Keratinocyte (primary cell): Measurements from ENCODE around the gene MYO10. TPM values are rescaled to one million over a fixed set of nuclear protein-coding genes. Genes with fewer than 3 reads are reported as not detected.
A peak's percentile ranks its signal among the peaks of the same experiment; 100 is the strongest.

Experiments used
- DNase-seq: peaks from one replicate; pipeline ENCODE4 v3.0.0-alpha.2; 2011; ENCODE audit warnings: low read depth, missing footprints, low spot score
- FAIRE-seq: peaks from 2 replicates; lab custom pipeline; 2011; peaks lifted over from hg19 to GRCh38; lab: Jason Lieb, UNC
- H2AFZ ChIP-seq: 2 replicates; pipeline ENCODE4 v1.6.0; 2012; ENCODE audit warnings: low read length, control low read depth, inconsistent platforms; ENCODE audit not compliant: control insufficient read depth
- H3K27ac ChIP-seq: 2 replicates; pipeline ENCODE4 v1.5.1; 2011; ENCODE audit warnings: low read length; ENCODE audit not compliant: control insufficient read depth, insufficient read depth
- H3K27me3 ChIP-seq: 3 replicates; pipeline ENCODE4 v1.6.0; 2011; ENCODE audit warnings: low read length; ENCODE audit not compliant: control insufficient read depth, insufficient read depth; ENCODE audit errors: extremely low read depth
- H3K36me3 ChIP-seq, 2 experiments: 2 replicates in 1 of 2; 3 replicates in 1 of 2; pipeline ENCODE4 v1.5.1; 2011; ENCODE audit warnings: low read length in 2 of 2, mild to moderate bottlenecking in 1 of 2; ENCODE audit not compliant: control insufficient read depth in 2 of 2, insufficient read depth in 2 of 2; ENCODE audit errors: extremely low read depth in 1 of 2
- H3K4me1 ChIP-seq: 3 replicates; pipeline ENCODE4 v1.5.1; 2011; ENCODE audit warnings: low read length; ENCODE audit not compliant: control insufficient read depth, insufficient read depth; ENCODE audit errors: extremely low read depth
- H3K4me2 ChIP-seq: 3 replicates; pipeline ENCODE4 v1.6.0; 2011; ENCODE audit warnings: low read depth, low read length; ENCODE audit not compliant: control insufficient read depth, insufficient read depth; ENCODE audit errors: extremely low read depth
- H3K4me3 ChIP-seq, 3 experiments: fragments of 200-600 bp in 1 of 3; sonication (generic) in 1 of 3; 2 replicates in 2 of 3; 3 replicates in 1 of 3; pipeline ENCODE4 v1.5.1; 2011 to 2016; ENCODE audit warnings: low read length in 3 of 3, mild to moderate bottlenecking in 3 of 3, control low read depth in 2 of 3, inconsistent platforms in 1 of 3, low read depth in 1 of 3, mixed read lengths in 1 of 3, mixed run types in 1 of 3, moderate library complexity in 1 of 3; ENCODE audit not compliant: control insufficient read depth in 2 of 3, insufficient read depth in 2 of 3; ENCODE audit errors: extremely low read depth in 1 of 3
- H3K79me2 ChIP-seq: 2 replicates; pipeline ENCODE4 v1.6.0; 2012; ENCODE audit warnings: low read length; ENCODE audit not compliant: control insufficient read depth, insufficient read depth
- H3K9ac ChIP-seq: 3 replicates; pipeline ENCODE4 v1.6.0; 2011; ENCODE audit warnings: low read length; ENCODE audit not compliant: control insufficient read depth, insufficient read depth; ENCODE audit errors: extremely low read depth
- H3K9me1 ChIP-seq: 3 replicates; pipeline ENCODE4 v1.6.0; 2011; ENCODE audit warnings: low read length; ENCODE audit not compliant: control insufficient read depth, insufficient read depth; ENCODE audit errors: extremely low read depth
- H3K9me3 ChIP-seq: 2 replicates; pipeline ENCODE4 v1.5.1; 2012; ENCODE audit warnings: low read depth, low read length; ENCODE audit not compliant: control insufficient read depth
- H4K20me1 ChIP-seq: 3 replicates; pipeline ENCODE4 v1.6.0; 2011; ENCODE audit warnings: low read length; ENCODE audit not compliant: control insufficient read depth, insufficient read depth; ENCODE audit errors: extremely low read depth
- EZH2 ChIP-seq: IDR thresholded peaks from one replicate; pipeline ENCODE4 v1.6.1; 2012; ENCODE audit warnings: inconsistent platforms, mild to moderate bottlenecking, low read length, moderate library complexity
- dilution Hi-C: fragments of 300-500 bp; cut with MboI; formaldehyde crosslinking; loops from one replicate; pipeline ENCODE4 v1.7.0; 2020; ENCODE audit warnings: low sequenced_read_pairs; ENCODE audit not compliant: extremely low pct_ligation_motif_present
- polyA plus RNA-seq, 5 experiments: library from polyadenylated mRNA; depleted of rRNA in 3 of 5; stranded (reverse) in 3 of 5; stranded (forward) in 1 of 5; unstranded in 1 of 5; fragments of >200 nt; gene quantifications; 1 replicate in 1 of 5; 2 replicates in 3 of 5; 3 replicates in 1 of 5; pipeline versions ENCODE4 v1.2.1 to v1.2.3, GENCODE V29; 2011 to 2012; ENCODE audit warnings: missing spikeins in 2 of 5, low read depth in 1 of 5, low replicate concordance in 1 of 5
- TF ChIP-seq, protein P1 (sequence below), 3 experiments: IDR thresholded peaks in 1 of 3; conservative IDR thresholded peaks in 1 of 3; optimal IDR thresholded peaks in 1 of 3; 2 replicates in 2 of 3; 3 replicates in 1 of 3; pipeline versions ENCODE3 to v1.5.1; 2011; ENCODE audit warnings: low read length in 3 of 3, mild to moderate bottlenecking in 3 of 3, moderate library complexity in 2 of 3, control low read depth in 1 of 3, inconsistent platforms in 1 of 3; ENCODE audit not compliant: insufficient read depth in 2 of 3; ENCODE audit errors: extremely low read depth in 1 of 3

MYO10 gene
- polyA plus RNA-seq, 1 donor (not counting 4 experiments of a cell fraction or from before 2014, with no cell fraction given): 22.0 TPM

DNA sequence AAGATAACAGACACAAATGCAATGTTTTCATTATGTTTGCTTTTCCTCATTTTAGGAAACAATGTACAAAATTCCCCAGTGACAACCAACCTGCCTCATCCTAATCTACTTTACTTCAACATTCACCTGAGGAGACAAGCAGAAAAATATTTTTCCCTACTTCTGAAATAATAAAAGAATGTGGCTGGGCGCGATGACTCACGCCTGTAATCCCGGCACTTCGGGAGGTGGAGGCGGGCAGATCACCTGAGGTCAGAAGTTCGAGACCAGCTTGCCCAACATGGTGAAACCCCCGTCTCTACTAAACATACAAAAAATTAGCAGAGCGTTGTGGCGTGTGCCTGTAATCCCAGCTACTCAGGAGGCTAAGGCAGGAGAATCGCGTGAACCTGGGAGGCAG lies 36.9 kb downstream of the MYO10 start:
- FAIRE-seq (no peak), DNase-seq (no peak)
- no peaks in the 10 kb centered on the region for H3K27me3 ChIP-seq
- no peak overlapping the region for H3K27ac ChIP-seq
- no peaks in the 10 kb centered on the region for H3K36me3 ChIP-seq
- H3K4me1 ChIP-seq: peaks cover 45% of the 10 kb centered on the region
- TF ChIP-seq EZH2: no peak
- TF ChIP-seq, protein P1, sequence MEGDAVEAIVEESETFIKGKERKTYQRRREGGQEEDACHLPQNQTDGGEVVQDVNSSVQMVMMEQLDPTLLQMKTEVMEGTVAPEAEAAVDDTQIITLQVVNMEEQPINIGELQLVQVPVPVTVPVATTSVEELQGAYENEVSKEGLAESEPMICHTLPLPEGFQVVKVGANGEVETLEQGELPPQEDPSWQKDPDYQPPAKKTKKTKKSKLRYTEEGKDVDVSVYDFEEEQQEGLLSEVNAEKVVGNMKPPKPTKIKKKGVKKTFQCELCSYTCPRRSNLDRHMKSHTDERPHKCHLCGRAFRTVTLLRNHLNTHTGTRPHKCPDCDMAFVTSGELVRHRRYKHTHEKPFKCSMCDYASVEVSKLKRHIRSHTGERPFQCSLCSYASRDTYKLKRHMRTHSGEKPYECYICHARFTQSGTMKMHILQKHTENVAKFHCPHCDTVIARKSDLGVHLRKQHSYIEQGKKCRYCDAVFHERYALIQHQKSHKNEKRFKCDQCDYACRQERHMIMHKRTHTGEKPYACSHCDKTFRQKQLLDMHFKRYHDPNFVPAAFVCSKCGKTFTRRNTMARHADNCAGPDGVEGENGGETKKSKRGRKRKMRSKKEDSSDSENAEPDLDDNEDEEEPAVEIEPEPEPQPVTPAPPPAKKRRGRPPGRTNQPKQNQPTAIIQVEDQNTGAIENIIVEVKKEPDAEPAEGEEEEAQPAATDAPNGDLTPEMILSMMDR (optimal IDR thresholded peaks at IDR 0.05 in 1 of 3, IDR thresholded peaks at IDR 0.05 in 1 of 3, conservative IDR thresholded peaks at IDR 0.05 in 1 of 3; ENCODE audit: extremely low read depth in 1 of 3, insufficient read depth in 2 of 3, low read length in 3 of 3): no peak
- no peak overlapping the region for H3K4me2 ChIP-seq
- H2AFZ ChIP-seq: no peak overlapping the region
- H4K20me1 ChIP-seq: peaks cover 55% of the 10 kb centered on the region
- peaks cover 5% of the 10 kb centered on the region for H3K9me1 ChIP-seq
- H3K9ac ChIP-seq: no peak overlapping the region
- dilution Hi-C loops: no loop called here
- peaks cover 100% of the 10 kb centered on the region for H3K79me2 ChIP-seq
- no peaks in the 10 kb centered on the region for H3K9me3 ChIP-seq
- H3K4me3 ChIP-seq: no peak overlapping the region

DNA sequence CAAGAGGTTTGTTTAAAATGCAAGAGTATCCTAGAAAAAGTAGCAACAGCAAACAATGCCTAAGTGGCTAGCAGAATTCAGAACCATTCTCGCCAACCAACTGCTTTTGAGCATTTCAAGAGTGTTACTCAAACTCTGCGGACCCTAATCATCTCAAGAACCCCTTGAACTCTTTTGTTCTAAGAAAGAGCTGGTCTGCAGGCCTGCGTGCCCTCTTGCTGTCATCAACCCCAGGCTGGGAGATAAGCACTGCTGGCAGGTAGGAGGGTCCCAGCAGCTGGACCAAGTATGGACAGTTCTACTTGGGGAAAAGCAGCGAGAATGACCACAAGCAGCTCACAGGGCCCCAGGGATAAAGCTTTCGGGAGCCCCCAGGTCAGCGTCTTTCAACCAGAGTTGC lies 38.3 kb downstream of the MYO10 start:
- Histone ChIP-seq H3K79me2 (peaks cover 98% of the 10 kb centered on the region), H3K27me3 (no peaks in the 10 kb centered on the region), H4K20me1 (peaks cover 54% of the 10 kb centered on the region), H3K27ac (peak overlapping the region; percentile 18), H2AFZ (no peak overlapping the region), H3K9me3 (no peaks in the 10 kb centered on the region), H3K4me2 (peak overlapping the region; percentile 6), H3K36me3 (peaks cover 0 to 1% of the 10 kb centered on the region in 2 experiments), H3K4me3 (no peak overlapping the region), H3K9me1 (peaks cover 5% of the 10 kb centered on the region), H3K4me1 (peaks cover 45% of the 10 kb centered on the region), H3K9ac (no peak overlapping the region)
- dilution Hi-C loops: no loop called here
- DNase-seq (no peak), FAIRE-seq (no peak)
- TF ChIP-seq EZH2: no peak
- TF ChIP-seq, protein P1 (optimal IDR thresholded peaks at IDR 0.05 in 1 of 3, IDR thresholded peaks at IDR 0.05 in 1 of 3, conservative IDR thresholded peaks at IDR 0.05 in 1 of 3; ENCODE audit: extremely low read depth in 1 of 3, insufficient read depth in 2 of 3, low read length in 3 of 3): no peak
